Ishikawa (cell line): Measurements from ENCODE around the gene FAM20B.

Experiments
- EGR1 ChIP-seq: IDR thresholded peaks from 2 replicates; pipeline ENCODE4 v1.6.1; 2012
- EP300 ChIP-seq: IDR thresholded peaks from 2 replicates; pipeline ENCODE4 v1.6.1; 2012; ENCODE audit warnings: borderline replicate concordance
- MAX ChIP-seq: IDR thresholded peaks from 2 replicates; pipeline ENCODE4 v1.6.1; 2012
- RAD21 ChIP-seq: IDR thresholded peaks from 2 replicates; pipeline ENCODE4 v1.6.1; 2012; ENCODE audit warnings: low read depth
- REST ChIP-seq: IDR thresholded peaks from 2 replicates; pipeline ENCODE4 v1.6.1; 2012; ENCODE audit warnings: low read depth, mild to moderate bottlenecking
- TAF1 ChIP-seq: IDR thresholded peaks from 2 replicates; pipeline ENCODE4 v1.6.1; 2012; ENCODE audit warnings: low read depth, mild to moderate bottlenecking
- TEAD4 ChIP-seq: IDR thresholded peaks from 2 replicates; pipeline ENCODE4 v1.6.1; 2012

GRCh38 chr1:179095924-179096323, 70.2 kb downstream of the FAM20B start:
- TF ChIP-seq EP300 = no peak
- no peak for TF ChIP-seq TAF1
- no peak for TF ChIP-seq RAD21
- no peak for TF ChIP-seq REST
- no peak for TF ChIP-seq MAX
- TF ChIP-seq TEAD4 = no peak
- no peak for TF ChIP-seq EGR1
